ENCODE measurements around the gene MCTP1.
"Not testable (repeated sequence)": the region's sequence is repeated elsewhere in the genome, so short reads cannot be mapped to it uniquely, and the experiment has no call there.

Gene MCTP1

GRCh38 chr5:95027151-95027721 is 257.7 kb downstream of the MCTP1 start:
- DNase-seq (ENCODE audit: low spot score) = no peak

- no peak for DNase-seq (ENCODE audit: low spot score)
Observed at GRCh38 chr5:95026718-95027117, 258.2 kb downstream of the MCTP1 start.

- DNase-seq (ENCODE audit: low spot score) = no peak
Observed at GRCh38 chr5:95022967-95023695, 261.8 kb downstream of the MCTP1 start.

- no peak for DNase-seq (ENCODE audit: low spot score)
Observed at GRCh38 chr5:95020345-95020744, 264.5 kb downstream of the MCTP1 start.

GRCh38 chr5:95018946-95019345 is 265.9 kb downstream of the MCTP1 start:
- DNase-seq (ENCODE audit: low spot score) = no peak

GRCh38 chr5:95018511-95018910 is 266.4 kb downstream of the MCTP1 start:
- DNase-seq (ENCODE audit: low spot score) = no peak

GRCh38 chr5:95009812-95010211 is 275.1 kb downstream of the MCTP1 start:
- no peak for DNase-seq (ENCODE audit: low spot score)

- DNase-seq (ENCODE audit: low spot score) = no peak
Observed at GRCh38 chr5:95007921-95008597, 276.8 kb downstream of the MCTP1 start.

GRCh38 chr5:95005811-95006210 is 279.1 kb downstream of the MCTP1 start:
- DNase-seq (ENCODE audit: low spot score) = no peak

GRCh38 chr5:94998670-94999069 is 286.2 kb downstream of the MCTP1 start:
- DNase-seq (ENCODE audit: low spot score) = no peak

GRCh38 chr5:94994537-94994936 is 290.4 kb downstream of the MCTP1 start:
- peak; percentile 20 for DNase-seq (ENCODE audit: low spot score)

- no peak for DNase-seq (ENCODE audit: low spot score)
Observed at GRCh38 chr5:94993491-94993890, 291.4 kb downstream of the MCTP1 start.

GRCh38 chr5:94992325-94992724 is 292.6 kb downstream of the MCTP1 start:
- DNase-seq (ENCODE audit: low spot score) = no peak

GRCh38 chr5:94983861-94984535 is 300.9 kb downstream of the MCTP1 start:
- no peak for DNase-seq (ENCODE audit: low spot score)

GRCh38 chr5:94977437-94977836 is 307.5 kb downstream of the MCTP1 start:
- no peak for DNase-seq (ENCODE audit: low spot score)

- DNase-seq (ENCODE audit: low spot score) = no peak
Observed at GRCh38 chr5:94976853-94977252, 308.0 kb downstream of the MCTP1 start.

- DNase-seq (ENCODE audit: low spot score) = no peak
Observed at GRCh38 chr5:94972268-94972667, 312.6 kb downstream of the MCTP1 start.

GRCh38 chr5:94969174-94969573 is 315.7 kb downstream of the MCTP1 start:
- DNase-seq (ENCODE audit: low spot score) = no peak

GRCh38 chr5:94968507-94969095 is 316.3 kb downstream of the MCTP1 start:
- peak; percentile 36 for DNase-seq (ENCODE audit: low spot score)

GRCh38 chr5:94967525-94967924 is 317.4 kb downstream of the MCTP1 start:
- DNase-seq (ENCODE audit: low spot score) = no peak

- DNase-seq (ENCODE audit: low spot score) = not testable (repeated sequence)
Observed at GRCh38 chr5:94959279-94959678, 325.6 kb downstream of the MCTP1 start.

GRCh38 chr5:94945656-94946055 is 339.2 kb downstream of the MCTP1 start:
- no peak for DNase-seq (ENCODE audit: low spot score)

Measured in hematopoietic multipotent progenitor cell treated with erythropoietin and hydrocortisone succinate and interleukin-3 and kit ligand, for 17 days (in vitro differentiated cells).